ENCODE results near the gene PACRG.

GRCh38 chr6:163193326-163193725 lies 465.6 kb downstream of the PACRG start:
- TF ChIP-seq POLR2A (IDR thresholded peaks at IDR 0.05; ENCODE audit: low read length) (no peak), MYC (IDR thresholded peaks at IDR 0.05; ENCODE audit: borderline replicate concordance, low read length) (no peak), CTCF (IDR thresholded peaks at IDR 0.05) (no peak)
